HCT116 (cell line): ENCODE results near the gene GUK1. TPM values are rescaled to one million over a fixed set of nuclear protein-coding genes. Genes with fewer than 3 reads are reported as not detected.

Experiments used
- ATAC-seq: fragments of 200-7000 bp; cut with Tn5 transposase; 2 replicates; pipeline ENCODE4 v1.9.1; 2020; ENCODE audit warnings: mild to moderate bottlenecking, moderate library complexity
- BruUV-seq: library from RNA; stranded (reverse); fragments of 400-500 nt; replicated peaks from 2 replicates; lab custom pipeline; 2021; lab: Mats Ljungman, UMichigan
- CTCF ChIA-PET: fragments of 300-600 bp; sonication (Branson Sonifier 250); formaldehyde crosslinking; loops from one replicate; lab custom pipeline; 2021; ENCODE audit warnings: antibody characterized with exemption; lab: Charles Lee
- POLR2A ChIA-PET: fragments of 300-600, 350-600 bp; sonication (Branson Sonifier 250); formaldehyde crosslinking; loops from one replicate; lab custom pipeline; 2021; ENCODE audit warnings: antibody characterized with exemption; lab: Charles Lee
- RAD21 ChIA-PET, 2 experiments: fragments of 300-600 bp; sonication (Branson Sonifier 250); formaldehyde crosslinking; loops; one replicate each; lab custom pipeline; 2023; ENCODE audit warnings: low total read pairs in 2 of 2; ENCODE audit not compliant: uncharacterized antibody in 2 of 2, unreplicated experiment in 2 of 2, low non-redundant PET in 1 of 2; lab: Charles Lee
- DNase-seq: peaks from one replicate; pipeline ENCODE4 v3.0.0-alpha.2; 2010; ENCODE audit warnings: low read depth, low spot score
- H2AFZ ChIP-seq: fragments of 200-600 bp; shearing (Covaris generic), sonication (generic); 2 replicates; pipeline ENCODE4 v1.6.1; 2017; ENCODE audit warnings: low read depth, mixed run types, mixed read lengths, antibody characterized with exemption, low read length; ENCODE audit not compliant: poor library complexity, severe bottlenecking
- H3K27ac ChIP-seq: 2 replicates; pipeline ENCODE4 v1.5.1; 2012; ENCODE audit warnings: low read depth, low read length
- H3K27me3 ChIP-seq: fragments of 200-600 bp; sonication (generic); 2 replicates; pipeline ENCODE4 v1.6.1; 2016; ENCODE audit warnings: mixed run types, low read length, mixed read lengths; ENCODE audit not compliant: insufficient read depth
- H3K36me3 ChIP-seq, 2 experiments: fragments of 200-500 bp in 1 of 2; fragments of 200-600 bp in 1 of 2; sonication (Bioruptor generic) in 1 of 2; sonication (generic) in 1 of 2; 2 replicates each; pipeline versions ENCODE4 v1.5.1 to v1.6.1; 2014 to 2016; ENCODE audit warnings: low read length in 2 of 2, inconsistent platforms in 1 of 2, mixed read lengths in 1 of 2, mixed run types in 1 of 2; ENCODE audit not compliant: insufficient read depth in 2 of 2, control insufficient read depth in 1 of 2
- H3K4me1 ChIP-seq, 2 experiments: fragments of 200-600 bp in 1 of 2; sonication (generic) in 1 of 2; 2 replicates each; pipeline versions ENCODE4 v1.5.1 to v1.6.1; 2012 to 2017; ENCODE audit warnings: low read length in 2 of 2, inconsistent platforms in 1 of 2, mild to moderate bottlenecking in 1 of 2, mixed read lengths in 1 of 2, mixed run types in 1 of 2, moderate library complexity in 1 of 2; ENCODE audit not compliant: insufficient read depth in 2 of 2, control insufficient read depth in 1 of 2
- H3K4me2 ChIP-seq: fragments of 200-600 bp; sonication (generic); 2 replicates; pipeline ENCODE4 v1.6.1; 2017; ENCODE audit warnings: mixed run types, low read length, mixed read lengths
- H3K4me3 ChIP-seq, 2 experiments: fragments of 200-600 bp in 1 of 2; sonication (generic) in 1 of 2; replicated peaks in 1 of 2; 2 replicates each; pipeline ENCODE4 v1.5.1; 2011 to 2016; ENCODE audit warnings: low read length in 2 of 2, control low read depth in 1 of 2, low read depth in 1 of 2, mild to moderate bottlenecking in 1 of 2, mixed read lengths in 1 of 2, mixed run types in 1 of 2
- H3K79me2 ChIP-seq: fragments of 200-600 bp; sonication (generic); 2 replicates; pipeline ENCODE4 v1.6.1; 2017; ENCODE audit warnings: mild to moderate bottlenecking, mixed run types, low read length, moderate library complexity, mixed read lengths; ENCODE audit not compliant: insufficient read depth
- H3K9ac ChIP-seq: fragments of 200-600 bp; sonication (generic); 2 replicates; pipeline ENCODE4 v1.6.1; 2016; ENCODE audit warnings: low read length, mixed read lengths
- H3K9me2 ChIP-seq: fragments of 200-600 bp; sonication (generic), shearing (Covaris generic); 2 replicates; pipeline ENCODE4 v1.6.1; 2017; ENCODE audit warnings: mixed run types, mild to moderate bottlenecking, moderate library complexity; ENCODE audit not compliant: insufficient read depth
- H3K9me3 ChIP-seq, 2 experiments: fragments of 200-500 bp in 1 of 2; fragments of 200-600 bp in 1 of 2; sonication (Bioruptor generic) in 1 of 2; sonication (generic) in 1 of 2; 2 replicates each; pipeline ENCODE4 v1.6.1; 2014 to 2017; ENCODE audit warnings: low read length in 2 of 2, mixed read lengths in 2 of 2, inconsistent platforms in 1 of 2, low read depth in 1 of 2, mild to moderate bottlenecking in 1 of 2, mixed run types in 1 of 2, moderate library complexity in 1 of 2; ENCODE audit not compliant: control insufficient read depth in 1 of 2, insufficient read depth in 1 of 2
- H4K20me1 ChIP-seq: fragments of 200-600 bp; sonication (generic), shearing (Covaris generic); 2 replicates; pipeline ENCODE4 v1.6.1; 2017; ENCODE audit warnings: mixed run types, mild to moderate bottlenecking, moderate library complexity; ENCODE audit not compliant: insufficient read depth
- ATF3 ChIP-seq: IDR thresholded peaks from 2 replicates; pipeline ENCODE4 v1.6.1; 2012
- CEBPB ChIP-seq: IDR thresholded peaks from 2 replicates; pipeline ENCODE4 v1.6.1; 2012; ENCODE audit warnings: low read depth
- EGR1 ChIP-seq: IDR thresholded peaks from 2 replicates; pipeline ENCODE4 v1.6.1; 2012; ENCODE audit warnings: low read depth
- EZH2 ChIP-seq: fragments of 200-600 bp; sonication (generic); IDR thresholded peaks from 2 replicates; pipeline ENCODE4 v1.6.1; 2017; ENCODE audit warnings: antibody characterized with exemption, mixed run types
- JUND ChIP-seq: IDR thresholded peaks from 2 replicates; pipeline ENCODE4 v1.6.1; 2012
- POLR2A ChIP-seq: IDR thresholded peaks from 2 replicates; pipeline ENCODE4 v1.7.0; 2011; ENCODE audit warnings: borderline replicate concordance; ENCODE audit not compliant: insufficient read depth, insufficient read length; ENCODE audit errors: extremely low read depth
- RAD21 ChIP-seq: IDR thresholded peaks from 2 replicates; pipeline ENCODE4 v1.6.1; 2012; ENCODE audit warnings: low read depth, mild to moderate bottlenecking
- REST ChIP-seq: IDR thresholded peaks from 2 replicates; pipeline ENCODE4 v1.6.1; 2012; ENCODE audit warnings: low read depth
- SIN3A ChIP-seq: IDR thresholded peaks from 2 replicates; pipeline ENCODE4 v1.6.1; 2012; ENCODE audit warnings: low read depth
- SP1 ChIP-seq: IDR thresholded peaks from 2 replicates; pipeline ENCODE4 v1.6.1; 2012; ENCODE audit warnings: low read depth
- YY1 ChIP-seq: IDR thresholded peaks from 2 replicates; pipeline ENCODE4 v1.6.1; 2011; ENCODE audit warnings: low read length, low read depth, moderate library complexity, mild to moderate bottlenecking; ENCODE audit not compliant: insufficient replicate concordance; ENCODE audit errors: extremely low read depth
- ZNF274 ChIP-seq: fragments of 200-500 bp; sonication (Bioruptor generic); IDR thresholded peaks from 2 replicates; pipeline ENCODE4 v1.6.1; 2014; ENCODE audit warnings: mild to moderate bottlenecking, low read depth, low read length, inconsistent platforms
- intact Hi-C: fragments of 100-400 bp; cut with micrococcal nuclease; formaldehyde crosslinking; loops from 2 replicates; pipeline ENCODE4 v1.10.0; 2022
- total RNA-seq: library from RNA; stranded (reverse); gene quantifications from one replicate; pipeline ENCODE4 v1.2.1, GENCODE V29; 2021; ENCODE audit not compliant: unreplicated experiment

Gene GUK1
- total RNA-seq, 1 experiment from 2014 or later = 145 TPM

- H3K36me3 ChIP-seq = no peaks in the 10 kb centered on the region
- CTCF ChIA-PET = interaction anchor here (2.5 kb wide), 1 partner anchor 32 kb away, joined by 15 read pairs; no protein-coding TSS in a partner anchor
- TF ChIP-seq JUND (no peak), ZNF274 (no peak), EGR1 (no peak), REST (no peak), SP1 (no peak), CEBPB (no peak), EZH2 (no peak), POLR2A (no peak), RAD21 (no peak), SIN3A (no peak), YY1 (no peak), ATF3 (no peak)
- H3K9me3 ChIP-seq = no peaks in the 10 kb centered on the region
- POLR2A ChIA-PET = no interaction called here
- no peak overlapping the region for H3K4me3 ChIP-seq
- no peak overlapping the region for H3K4me2 ChIP-seq
- no peak overlapping the region for H2AFZ ChIP-seq
- H3K27me3 ChIP-seq = no peaks in the 10 kb centered on the region
- intact Hi-C loops = no loop called here
- peaks cover 10 to 39% of the 10 kb centered on the region in 2 experiments for H3K4me1 ChIP-seq
- no TSS peak for BruUV-seq
- peak overlapping the region; percentile 11; the same call in 1 of the 2 replicates for H3K9ac ChIP-seq
- no peak for ATAC-seq
- H3K79me2 ChIP-seq = peaks cover 17% of the 10 kb centered on the region
- RAD21 ChIA-PET = no interaction called here
- H4K20me1 ChIP-seq = no peaks in the 10 kb centered on the region
- no peaks in the 10 kb centered on the region for H3K9me2 ChIP-seq
- DNase-seq = no peak
- peak overlapping the region; percentile 16; the same call in 1 of the 2 replicates for H3K27ac ChIP-seq
These were observed 23.1 kb downstream of the GUK1 start for GRCh38 chr1:228163007-228163753.
